Measurements from ENCODE around the gene NXPH1.
A peak's percentile ranks its signal among the peaks of the same experiment; 100 is the strongest.

GRCh38 chr7:8435095-8435494 is 1.7 kb downstream of the NXPH1 start:
- no peak for TF ChIP-seq CTCF (conservative IDR thresholded peaks at IDR 0.05; ENCODE audit: low read depth, low read length)
- TF ChIP-seq EZH2 (IDR thresholded peaks at IDR 0.05; ENCODE audit: borderline replicate concordance, low read depth, low read length, poor library complexity, severe bottlenecking): peak; percentile 70

All from A673 (cell line).